HCT116 (cell line): ENCODE results near the gene MAP4K2. TPM values are rescaled to one million over a fixed set of nuclear protein-coding genes. Genes with fewer than 3 reads are reported as not detected.

Source experiments
- ATAC-seq: fragments of 200-7000 bp; cut with Tn5 transposase; 2 replicates; pipeline ENCODE4 v1.9.1; 2020; ENCODE audit warnings: mild to moderate bottlenecking, moderate library complexity
- BruUV-seq: library from RNA; stranded (reverse); fragments of 400-500 nt; replicated peaks from 2 replicates; lab custom pipeline; 2021; lab: Mats Ljungman, UMichigan
- CTCF ChIA-PET: fragments of 300-600 bp; sonication (Branson Sonifier 250); formaldehyde crosslinking; loops from one replicate; lab custom pipeline; 2021; ENCODE audit warnings: antibody characterized with exemption; lab: Charles Lee
- POLR2A ChIA-PET: fragments of 300-600, 350-600 bp; sonication (Branson Sonifier 250); formaldehyde crosslinking; loops from one replicate; lab custom pipeline; 2021; ENCODE audit warnings: antibody characterized with exemption; lab: Charles Lee
- RAD21 ChIA-PET, 2 experiments: fragments of 300-600 bp; sonication (Branson Sonifier 250); formaldehyde crosslinking; loops; one replicate each; lab custom pipeline; 2023; ENCODE audit warnings: low total read pairs in 2 of 2; ENCODE audit not compliant: uncharacterized antibody in 2 of 2, unreplicated experiment in 2 of 2, low non-redundant PET in 1 of 2; lab: Charles Lee
- DNase-seq: peaks from one replicate; pipeline ENCODE4 v3.0.0-alpha.2; 2010; ENCODE audit warnings: low read depth, low spot score
- H2AFZ ChIP-seq: fragments of 200-600 bp; shearing (Covaris generic), sonication (generic); 2 replicates; pipeline ENCODE4 v1.6.1; 2017; ENCODE audit warnings: low read depth, mixed run types, mixed read lengths, antibody characterized with exemption, low read length; ENCODE audit not compliant: poor library complexity, severe bottlenecking
- H3K27ac ChIP-seq: 2 replicates; pipeline ENCODE4 v1.5.1; 2012; ENCODE audit warnings: low read depth, low read length
- H3K27me3 ChIP-seq: fragments of 200-600 bp; sonication (generic); 2 replicates; pipeline ENCODE4 v1.6.1; 2016; ENCODE audit warnings: mixed run types, low read length, mixed read lengths; ENCODE audit not compliant: insufficient read depth
- H3K36me3 ChIP-seq, 2 experiments: fragments of 200-500 bp in 1 of 2; fragments of 200-600 bp in 1 of 2; sonication (Bioruptor generic) in 1 of 2; sonication (generic) in 1 of 2; 2 replicates each; pipeline versions ENCODE4 v1.5.1 to v1.6.1; 2014 to 2016; ENCODE audit warnings: low read length in 2 of 2, inconsistent platforms in 1 of 2, mixed read lengths in 1 of 2, mixed run types in 1 of 2; ENCODE audit not compliant: insufficient read depth in 2 of 2, control insufficient read depth in 1 of 2
- H3K4me1 ChIP-seq, 2 experiments: fragments of 200-600 bp in 1 of 2; sonication (generic) in 1 of 2; 2 replicates each; pipeline versions ENCODE4 v1.5.1 to v1.6.1; 2012 to 2017; ENCODE audit warnings: low read length in 2 of 2, inconsistent platforms in 1 of 2, mild to moderate bottlenecking in 1 of 2, mixed read lengths in 1 of 2, mixed run types in 1 of 2, moderate library complexity in 1 of 2; ENCODE audit not compliant: insufficient read depth in 2 of 2, control insufficient read depth in 1 of 2
- H3K4me2 ChIP-seq: fragments of 200-600 bp; sonication (generic); 2 replicates; pipeline ENCODE4 v1.6.1; 2017; ENCODE audit warnings: mixed run types, low read length, mixed read lengths
- H3K4me3 ChIP-seq, 2 experiments: fragments of 200-600 bp in 1 of 2; sonication (generic) in 1 of 2; replicated peaks in 1 of 2; 2 replicates each; pipeline ENCODE4 v1.5.1; 2011 to 2016; ENCODE audit warnings: low read length in 2 of 2, control low read depth in 1 of 2, low read depth in 1 of 2, mild to moderate bottlenecking in 1 of 2, mixed read lengths in 1 of 2, mixed run types in 1 of 2
- H3K79me2 ChIP-seq: fragments of 200-600 bp; sonication (generic); 2 replicates; pipeline ENCODE4 v1.6.1; 2017; ENCODE audit warnings: mild to moderate bottlenecking, mixed run types, low read length, moderate library complexity, mixed read lengths; ENCODE audit not compliant: insufficient read depth
- H3K9ac ChIP-seq: fragments of 200-600 bp; sonication (generic); 2 replicates; pipeline ENCODE4 v1.6.1; 2016; ENCODE audit warnings: low read length, mixed read lengths
- H3K9me2 ChIP-seq: fragments of 200-600 bp; sonication (generic), shearing (Covaris generic); 2 replicates; pipeline ENCODE4 v1.6.1; 2017; ENCODE audit warnings: mixed run types, mild to moderate bottlenecking, moderate library complexity; ENCODE audit not compliant: insufficient read depth
- H3K9me3 ChIP-seq, 2 experiments: fragments of 200-500 bp in 1 of 2; fragments of 200-600 bp in 1 of 2; sonication (Bioruptor generic) in 1 of 2; sonication (generic) in 1 of 2; 2 replicates each; pipeline ENCODE4 v1.6.1; 2014 to 2017; ENCODE audit warnings: low read length in 2 of 2, mixed read lengths in 2 of 2, inconsistent platforms in 1 of 2, low read depth in 1 of 2, mild to moderate bottlenecking in 1 of 2, mixed run types in 1 of 2, moderate library complexity in 1 of 2; ENCODE audit not compliant: control insufficient read depth in 1 of 2, insufficient read depth in 1 of 2
- H4K20me1 ChIP-seq: fragments of 200-600 bp; sonication (generic), shearing (Covaris generic); 2 replicates; pipeline ENCODE4 v1.6.1; 2017; ENCODE audit warnings: mixed run types, mild to moderate bottlenecking, moderate library complexity; ENCODE audit not compliant: insufficient read depth
- ATF3 ChIP-seq: IDR thresholded peaks from 2 replicates; pipeline ENCODE4 v1.6.1; 2012
- CBX3 ChIP-seq: IDR thresholded peaks from 2 replicates; pipeline ENCODE4 v1.6.1; 2012; ENCODE audit warnings: low read depth
- CEBPB ChIP-seq: IDR thresholded peaks from 2 replicates; pipeline ENCODE4 v1.6.1; 2012; ENCODE audit warnings: low read depth
- EGR1 ChIP-seq: IDR thresholded peaks from 2 replicates; pipeline ENCODE4 v1.6.1; 2012; ENCODE audit warnings: low read depth
- EZH2 ChIP-seq: fragments of 200-600 bp; sonication (generic); IDR thresholded peaks from 2 replicates; pipeline ENCODE4 v1.6.1; 2017; ENCODE audit warnings: antibody characterized with exemption, mixed run types
- JUND ChIP-seq: IDR thresholded peaks from 2 replicates; pipeline ENCODE4 v1.6.1; 2012
- POLR2A ChIP-seq: IDR thresholded peaks from 2 replicates; pipeline ENCODE4 v1.7.0; 2011; ENCODE audit warnings: borderline replicate concordance; ENCODE audit not compliant: insufficient read depth, insufficient read length; ENCODE audit errors: extremely low read depth
- RAD21 ChIP-seq: IDR thresholded peaks from 2 replicates; pipeline ENCODE4 v1.6.1; 2012; ENCODE audit warnings: low read depth, mild to moderate bottlenecking
- SP1 ChIP-seq: IDR thresholded peaks from 2 replicates; pipeline ENCODE4 v1.6.1; 2012; ENCODE audit warnings: low read depth
- SRF ChIP-seq: IDR thresholded peaks from 2 replicates; pipeline ENCODE4 v1.6.1; 2012; ENCODE audit warnings: low read depth
- TCF7L2 ChIP-seq: IDR thresholded peaks from 2 replicates; pipeline ENCODE4 v1.7.0; 2011; ENCODE audit warnings: borderline replicate concordance, inconsistent platforms; ENCODE audit not compliant: insufficient read depth, insufficient read length; ENCODE audit errors: extremely low read depth
- YY1 ChIP-seq: IDR thresholded peaks from 2 replicates; pipeline ENCODE4 v1.6.1; 2011; ENCODE audit warnings: low read length, low read depth, moderate library complexity, mild to moderate bottlenecking; ENCODE audit not compliant: insufficient replicate concordance; ENCODE audit errors: extremely low read depth
- ZFX ChIP-seq: fragments of 450-650 bp; IDR thresholded peaks from 2 replicates; pipeline ENCODE4 v1.6.1; 2017
- ZNF274 ChIP-seq: fragments of 200-500 bp; sonication (Bioruptor generic); IDR thresholded peaks from 2 replicates; pipeline ENCODE4 v1.6.1; 2014; ENCODE audit warnings: mild to moderate bottlenecking, low read depth, low read length, inconsistent platforms
- intact Hi-C: fragments of 100-400 bp; cut with micrococcal nuclease; formaldehyde crosslinking; loops from 2 replicates; pipeline ENCODE4 v1.10.0; 2022
- total RNA-seq: library from RNA; stranded (reverse); gene quantifications from one replicate; pipeline ENCODE4 v1.2.1, GENCODE V29; 2021; ENCODE audit not compliant: unreplicated experiment
- TF ChIP-seq, protein P1 (sequence below): IDR thresholded peaks from 2 replicates; pipeline ENCODE4 v1.6.1; 2012
- TF ChIP-seq, protein P2 (sequence below): IDR thresholded peaks from 2 replicates; pipeline ENCODE4 v1.6.1; 2012; ENCODE audit warnings: low read depth
- TF ChIP-seq, protein P3 (sequence below), 3 experiments: fragments of 200-600 bp in 1 of 3; sonication (generic) in 1 of 3; IDR thresholded peaks in 2 of 3; conservative IDR thresholded peaks in 1 of 3; 2 replicates each; pipeline ENCODE4 v1.5.1; 2012 to 2017; ENCODE audit warnings: low read depth in 2 of 3, low read length in 2 of 3, antibody characterized with exemption in 1 of 3, borderline replicate concordance in 1 of 3, control low read depth in 1 of 3, mild to moderate bottlenecking in 1 of 3, mixed read lengths in 1 of 3, mixed run types in 1 of 3, moderate library complexity in 1 of 3; ENCODE audit not compliant: insufficient read depth in 1 of 3
- TF ChIP-seq, protein P4 (sequence below): IDR thresholded peaks from 2 replicates; pipeline ENCODE4 v1.6.1; 2011; ENCODE audit warnings: mild to moderate bottlenecking, low read length, moderate library complexity; ENCODE audit not compliant: insufficient replicate concordance; ENCODE audit errors: extremely low read depth

Gene MAP4K2
- total RNA-seq, 1 experiment from 2014 or later: 44.2 TPM

DNA sequence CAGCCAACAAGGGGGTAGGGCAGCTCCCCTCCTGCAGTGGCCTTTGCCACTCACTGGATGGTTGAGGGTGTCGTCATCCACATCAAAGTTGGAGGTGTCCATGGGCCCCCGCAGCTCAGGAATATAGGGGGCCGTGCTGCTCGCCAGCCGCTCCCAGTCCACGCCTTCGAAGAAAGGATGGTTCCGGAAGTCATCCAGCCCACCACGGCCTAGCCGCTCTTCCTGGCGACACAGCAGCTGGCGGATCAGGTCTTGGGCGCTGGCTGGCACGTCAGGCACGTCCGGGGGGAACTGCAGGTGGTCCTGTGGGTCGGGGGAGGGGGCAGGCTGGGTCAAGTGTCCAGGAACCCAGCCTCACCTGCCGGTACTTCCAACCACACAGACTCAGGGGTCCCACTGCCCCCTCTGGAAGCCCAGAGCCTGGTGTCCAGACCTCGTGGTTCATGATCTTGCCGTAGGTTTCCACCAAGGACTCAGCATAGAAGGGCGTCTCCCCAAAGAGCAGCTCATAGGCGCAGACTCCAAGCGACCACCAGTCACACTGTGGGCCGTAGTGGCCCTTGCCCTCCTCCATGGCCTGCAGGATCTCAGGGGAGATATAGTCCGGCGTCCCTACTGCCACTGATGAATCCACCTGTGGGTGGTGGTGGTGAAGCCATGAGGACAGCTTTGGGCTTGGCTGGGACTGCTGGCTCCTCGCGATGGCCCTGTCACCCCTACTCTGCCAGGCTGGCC, 35.8 kb upstream of the MAP4K2 start:
- Histone ChIP-seq H3K9me3 (no peaks in the 10 kb centered on the region), H4K20me1 (no peaks in the 10 kb centered on the region), H3K4me2 (no peak overlapping the region), H3K36me3 (peaks cover 6 to 10% of the 10 kb centered on the region in 2 experiments; a peak in 3 of 4 replicates), H2AFZ (no peak overlapping the region), H3K9ac (no peak overlapping the region), H3K9me2 (no peaks in the 10 kb centered on the region), H3K4me3 (no peak overlapping the region), H3K27ac (no peak overlapping the region), H3K4me1 (peaks cover 27 to 39% of the 10 kb centered on the region in 2 experiments), H3K79me2 (peaks cover 18% of the 10 kb centered on the region), H3K27me3 (no peaks in the 10 kb centered on the region)
- DNase-seq: no peak
- ATAC-seq: no peak
- TF ChIP-seq, protein P1, sequence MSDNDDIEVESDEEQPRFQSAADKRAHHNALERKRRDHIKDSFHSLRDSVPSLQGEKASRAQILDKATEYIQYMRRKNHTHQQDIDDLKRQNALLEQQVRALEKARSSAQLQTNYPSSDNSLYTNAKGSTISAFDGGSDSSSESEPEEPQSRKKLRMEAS: no peak
- TF ChIP-seq TCF7L2 (no peak), SRF (no peak), POLR2A (no peak), JUND (no peak), EZH2 (no peak), RAD21 (no peak), ZFX (no peak), CBX3 (no peak), YY1 (no peak), ATF3 (no peak), EGR1 (no peak), SP1 (no peak), ZNF274 (no peak), CEBPB (no peak)
- TF ChIP-seq, protein P2, sequence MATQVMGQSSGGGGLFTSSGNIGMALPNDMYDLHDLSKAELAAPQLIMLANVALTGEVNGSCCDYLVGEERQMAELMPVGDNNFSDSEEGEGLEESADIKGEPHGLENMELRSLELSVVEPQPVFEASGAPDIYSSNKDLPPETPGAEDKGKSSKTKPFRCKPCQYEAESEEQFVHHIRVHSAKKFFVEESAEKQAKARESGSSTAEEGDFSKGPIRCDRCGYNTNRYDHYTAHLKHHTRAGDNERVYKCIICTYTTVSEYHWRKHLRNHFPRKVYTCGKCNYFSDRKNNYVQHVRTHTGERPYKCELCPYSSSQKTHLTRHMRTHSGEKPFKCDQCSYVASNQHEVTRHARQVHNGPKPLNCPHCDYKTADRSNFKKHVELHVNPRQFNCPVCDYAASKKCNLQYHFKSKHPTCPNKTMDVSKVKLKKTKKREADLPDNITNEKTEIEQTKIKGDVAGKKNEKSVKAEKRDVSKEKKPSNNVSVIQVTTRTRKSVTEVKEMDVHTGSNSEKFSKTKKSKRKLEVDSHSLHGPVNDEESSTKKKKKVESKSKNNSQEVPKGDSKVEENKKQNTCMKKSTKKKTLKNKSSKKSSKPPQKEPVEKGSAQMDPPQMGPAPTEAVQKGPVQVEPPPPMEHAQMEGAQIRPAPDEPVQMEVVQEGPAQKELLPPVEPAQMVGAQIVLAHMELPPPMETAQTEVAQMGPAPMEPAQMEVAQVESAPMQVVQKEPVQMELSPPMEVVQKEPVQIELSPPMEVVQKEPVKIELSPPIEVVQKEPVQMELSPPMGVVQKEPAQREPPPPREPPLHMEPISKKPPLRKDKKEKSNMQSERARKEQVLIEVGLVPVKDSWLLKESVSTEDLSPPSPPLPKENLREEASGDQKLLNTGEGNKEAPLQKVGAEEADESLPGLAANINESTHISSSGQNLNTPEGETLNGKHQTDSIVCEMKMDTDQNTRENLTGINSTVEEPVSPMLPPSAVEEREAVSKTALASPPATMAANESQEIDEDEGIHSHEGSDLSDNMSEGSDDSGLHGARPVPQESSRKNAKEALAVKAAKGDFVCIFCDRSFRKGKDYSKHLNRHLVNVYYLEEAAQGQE: no peak
- TF ChIP-seq, protein P3, sequence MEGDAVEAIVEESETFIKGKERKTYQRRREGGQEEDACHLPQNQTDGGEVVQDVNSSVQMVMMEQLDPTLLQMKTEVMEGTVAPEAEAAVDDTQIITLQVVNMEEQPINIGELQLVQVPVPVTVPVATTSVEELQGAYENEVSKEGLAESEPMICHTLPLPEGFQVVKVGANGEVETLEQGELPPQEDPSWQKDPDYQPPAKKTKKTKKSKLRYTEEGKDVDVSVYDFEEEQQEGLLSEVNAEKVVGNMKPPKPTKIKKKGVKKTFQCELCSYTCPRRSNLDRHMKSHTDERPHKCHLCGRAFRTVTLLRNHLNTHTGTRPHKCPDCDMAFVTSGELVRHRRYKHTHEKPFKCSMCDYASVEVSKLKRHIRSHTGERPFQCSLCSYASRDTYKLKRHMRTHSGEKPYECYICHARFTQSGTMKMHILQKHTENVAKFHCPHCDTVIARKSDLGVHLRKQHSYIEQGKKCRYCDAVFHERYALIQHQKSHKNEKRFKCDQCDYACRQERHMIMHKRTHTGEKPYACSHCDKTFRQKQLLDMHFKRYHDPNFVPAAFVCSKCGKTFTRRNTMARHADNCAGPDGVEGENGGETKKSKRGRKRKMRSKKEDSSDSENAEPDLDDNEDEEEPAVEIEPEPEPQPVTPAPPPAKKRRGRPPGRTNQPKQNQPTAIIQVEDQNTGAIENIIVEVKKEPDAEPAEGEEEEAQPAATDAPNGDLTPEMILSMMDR (IDR thresholded peaks at IDR 0.05 in 2 of 3, conservative IDR thresholded peaks at IDR 0.05 in 1 of 3; ENCODE audit: borderline replicate concordance in 1 of 3, insufficient read depth in 1 of 3, low read depth in 2 of 3, low read length in 2 of 3): no peak
- TF ChIP-seq, protein P4, sequence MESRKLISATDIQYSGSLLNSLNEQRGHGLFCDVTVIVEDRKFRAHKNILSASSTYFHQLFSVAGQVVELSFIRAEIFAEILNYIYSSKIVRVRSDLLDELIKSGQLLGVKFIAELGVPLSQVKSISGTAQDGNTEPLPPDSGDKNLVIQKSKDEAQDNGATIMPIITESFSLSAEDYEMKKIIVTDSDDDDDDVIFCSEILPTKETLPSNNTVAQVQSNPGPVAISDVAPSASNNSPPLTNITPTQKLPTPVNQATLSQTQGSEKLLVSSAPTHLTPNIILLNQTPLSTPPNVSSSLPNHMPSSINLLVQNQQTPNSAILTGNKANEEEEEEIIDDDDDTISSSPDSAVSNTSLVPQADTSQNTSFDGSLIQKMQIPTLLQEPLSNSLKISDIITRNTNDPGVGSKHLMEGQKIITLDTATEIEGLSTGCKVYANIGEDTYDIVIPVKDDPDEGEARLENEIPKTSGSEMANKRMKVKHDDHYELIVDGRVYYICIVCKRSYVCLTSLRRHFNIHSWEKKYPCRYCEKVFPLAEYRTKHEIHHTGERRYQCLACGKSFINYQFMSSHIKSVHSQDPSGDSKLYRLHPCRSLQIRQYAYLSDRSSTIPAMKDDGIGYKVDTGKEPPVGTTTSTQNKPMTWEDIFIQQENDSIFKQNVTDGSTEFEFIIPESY: no peak
- CTCF ChIA-PET: no interaction called here
- no TSS peak for BruUV-seq
- RAD21 ChIA-PET: no interaction called here
- intact Hi-C loops: no loop called here
- POLR2A ChIA-PET: no interaction called here
